GM23338 (cell line): ENCODE results near the gene KLHL13.

Experiments used
- CREB1 ChIP-seq: fragments of 250-450 bp; sonication (Bioruptor Pico); IDR thresholded peaks from 2 replicates; pipeline ENCODE4 v1.5.0; 2020; ENCODE audit warnings: low read depth, mild to moderate bottlenecking, moderate library complexity
- EZH2phosphoT487 ChIP-seq: fragments of 200-600 bp; sonication (generic); IDR thresholded peaks from one replicate; pipeline ENCODE4 v1.8.1; 2018; ENCODE audit warnings: antibody characterized with exemption; ENCODE audit not compliant: unreplicated experiment
- NANOG ChIP-seq: IDR thresholded peaks from 2 replicates; pipeline ENCODE4 v1.6.1; 2016; ENCODE audit warnings: antibody characterized with exemption, borderline replicate concordance
- TF ChIP-seq, protein P1 (sequence below), 2 experiments: fragments of 200-600 bp in 1 of 2; sonication (generic) in 1 of 2; conservative IDR thresholded peaks; 2 replicates each; pipeline versions ENCODE4 v1.5.1 to v1.6.1; 2016 to 2017; ENCODE audit warnings: antibody characterized with exemption in 2 of 2, low read depth in 2 of 2, mild to moderate bottlenecking in 2 of 2, moderate library complexity in 1 of 2
- TF ChIP-seq, protein P2 (sequence below): fragments of 250-450 bp; sonication (Bioruptor Pico); IDR thresholded peaks from 2 replicates; pipeline ENCODE4 v1.5.0; 2020; ENCODE audit warnings: mild to moderate bottlenecking, moderate library complexity

DNA sequence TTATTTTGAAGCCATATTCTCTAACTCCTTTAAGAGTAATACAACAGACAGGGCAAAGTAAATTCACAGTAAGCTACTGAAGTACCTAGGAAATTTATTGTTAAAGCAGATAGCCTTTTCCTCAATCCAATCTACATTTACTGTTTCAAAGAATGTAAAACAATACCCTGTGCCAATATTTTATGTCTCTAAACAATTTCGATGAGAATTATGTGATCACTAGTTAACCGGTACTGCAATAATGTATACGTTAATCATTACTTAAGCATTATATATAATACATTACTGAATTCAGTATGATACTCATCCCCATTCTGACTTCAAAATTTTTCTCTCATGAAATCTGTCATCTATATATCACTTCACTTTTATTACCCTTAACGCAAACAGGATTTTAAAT lies 28.5 kb downstream of the KLHL13 start:
- TF ChIP-seq, protein P1, sequence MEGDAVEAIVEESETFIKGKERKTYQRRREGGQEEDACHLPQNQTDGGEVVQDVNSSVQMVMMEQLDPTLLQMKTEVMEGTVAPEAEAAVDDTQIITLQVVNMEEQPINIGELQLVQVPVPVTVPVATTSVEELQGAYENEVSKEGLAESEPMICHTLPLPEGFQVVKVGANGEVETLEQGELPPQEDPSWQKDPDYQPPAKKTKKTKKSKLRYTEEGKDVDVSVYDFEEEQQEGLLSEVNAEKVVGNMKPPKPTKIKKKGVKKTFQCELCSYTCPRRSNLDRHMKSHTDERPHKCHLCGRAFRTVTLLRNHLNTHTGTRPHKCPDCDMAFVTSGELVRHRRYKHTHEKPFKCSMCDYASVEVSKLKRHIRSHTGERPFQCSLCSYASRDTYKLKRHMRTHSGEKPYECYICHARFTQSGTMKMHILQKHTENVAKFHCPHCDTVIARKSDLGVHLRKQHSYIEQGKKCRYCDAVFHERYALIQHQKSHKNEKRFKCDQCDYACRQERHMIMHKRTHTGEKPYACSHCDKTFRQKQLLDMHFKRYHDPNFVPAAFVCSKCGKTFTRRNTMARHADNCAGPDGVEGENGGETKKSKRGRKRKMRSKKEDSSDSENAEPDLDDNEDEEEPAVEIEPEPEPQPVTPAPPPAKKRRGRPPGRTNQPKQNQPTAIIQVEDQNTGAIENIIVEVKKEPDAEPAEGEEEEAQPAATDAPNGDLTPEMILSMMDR (conservative IDR thresholded peaks at IDR 0.05; ENCODE audit: low read depth in 2 of 2) = no peak
- no peak for TF ChIP-seq CREB1 (CRISPR knock-in tag)
- TF ChIP-seq, protein P2, sequence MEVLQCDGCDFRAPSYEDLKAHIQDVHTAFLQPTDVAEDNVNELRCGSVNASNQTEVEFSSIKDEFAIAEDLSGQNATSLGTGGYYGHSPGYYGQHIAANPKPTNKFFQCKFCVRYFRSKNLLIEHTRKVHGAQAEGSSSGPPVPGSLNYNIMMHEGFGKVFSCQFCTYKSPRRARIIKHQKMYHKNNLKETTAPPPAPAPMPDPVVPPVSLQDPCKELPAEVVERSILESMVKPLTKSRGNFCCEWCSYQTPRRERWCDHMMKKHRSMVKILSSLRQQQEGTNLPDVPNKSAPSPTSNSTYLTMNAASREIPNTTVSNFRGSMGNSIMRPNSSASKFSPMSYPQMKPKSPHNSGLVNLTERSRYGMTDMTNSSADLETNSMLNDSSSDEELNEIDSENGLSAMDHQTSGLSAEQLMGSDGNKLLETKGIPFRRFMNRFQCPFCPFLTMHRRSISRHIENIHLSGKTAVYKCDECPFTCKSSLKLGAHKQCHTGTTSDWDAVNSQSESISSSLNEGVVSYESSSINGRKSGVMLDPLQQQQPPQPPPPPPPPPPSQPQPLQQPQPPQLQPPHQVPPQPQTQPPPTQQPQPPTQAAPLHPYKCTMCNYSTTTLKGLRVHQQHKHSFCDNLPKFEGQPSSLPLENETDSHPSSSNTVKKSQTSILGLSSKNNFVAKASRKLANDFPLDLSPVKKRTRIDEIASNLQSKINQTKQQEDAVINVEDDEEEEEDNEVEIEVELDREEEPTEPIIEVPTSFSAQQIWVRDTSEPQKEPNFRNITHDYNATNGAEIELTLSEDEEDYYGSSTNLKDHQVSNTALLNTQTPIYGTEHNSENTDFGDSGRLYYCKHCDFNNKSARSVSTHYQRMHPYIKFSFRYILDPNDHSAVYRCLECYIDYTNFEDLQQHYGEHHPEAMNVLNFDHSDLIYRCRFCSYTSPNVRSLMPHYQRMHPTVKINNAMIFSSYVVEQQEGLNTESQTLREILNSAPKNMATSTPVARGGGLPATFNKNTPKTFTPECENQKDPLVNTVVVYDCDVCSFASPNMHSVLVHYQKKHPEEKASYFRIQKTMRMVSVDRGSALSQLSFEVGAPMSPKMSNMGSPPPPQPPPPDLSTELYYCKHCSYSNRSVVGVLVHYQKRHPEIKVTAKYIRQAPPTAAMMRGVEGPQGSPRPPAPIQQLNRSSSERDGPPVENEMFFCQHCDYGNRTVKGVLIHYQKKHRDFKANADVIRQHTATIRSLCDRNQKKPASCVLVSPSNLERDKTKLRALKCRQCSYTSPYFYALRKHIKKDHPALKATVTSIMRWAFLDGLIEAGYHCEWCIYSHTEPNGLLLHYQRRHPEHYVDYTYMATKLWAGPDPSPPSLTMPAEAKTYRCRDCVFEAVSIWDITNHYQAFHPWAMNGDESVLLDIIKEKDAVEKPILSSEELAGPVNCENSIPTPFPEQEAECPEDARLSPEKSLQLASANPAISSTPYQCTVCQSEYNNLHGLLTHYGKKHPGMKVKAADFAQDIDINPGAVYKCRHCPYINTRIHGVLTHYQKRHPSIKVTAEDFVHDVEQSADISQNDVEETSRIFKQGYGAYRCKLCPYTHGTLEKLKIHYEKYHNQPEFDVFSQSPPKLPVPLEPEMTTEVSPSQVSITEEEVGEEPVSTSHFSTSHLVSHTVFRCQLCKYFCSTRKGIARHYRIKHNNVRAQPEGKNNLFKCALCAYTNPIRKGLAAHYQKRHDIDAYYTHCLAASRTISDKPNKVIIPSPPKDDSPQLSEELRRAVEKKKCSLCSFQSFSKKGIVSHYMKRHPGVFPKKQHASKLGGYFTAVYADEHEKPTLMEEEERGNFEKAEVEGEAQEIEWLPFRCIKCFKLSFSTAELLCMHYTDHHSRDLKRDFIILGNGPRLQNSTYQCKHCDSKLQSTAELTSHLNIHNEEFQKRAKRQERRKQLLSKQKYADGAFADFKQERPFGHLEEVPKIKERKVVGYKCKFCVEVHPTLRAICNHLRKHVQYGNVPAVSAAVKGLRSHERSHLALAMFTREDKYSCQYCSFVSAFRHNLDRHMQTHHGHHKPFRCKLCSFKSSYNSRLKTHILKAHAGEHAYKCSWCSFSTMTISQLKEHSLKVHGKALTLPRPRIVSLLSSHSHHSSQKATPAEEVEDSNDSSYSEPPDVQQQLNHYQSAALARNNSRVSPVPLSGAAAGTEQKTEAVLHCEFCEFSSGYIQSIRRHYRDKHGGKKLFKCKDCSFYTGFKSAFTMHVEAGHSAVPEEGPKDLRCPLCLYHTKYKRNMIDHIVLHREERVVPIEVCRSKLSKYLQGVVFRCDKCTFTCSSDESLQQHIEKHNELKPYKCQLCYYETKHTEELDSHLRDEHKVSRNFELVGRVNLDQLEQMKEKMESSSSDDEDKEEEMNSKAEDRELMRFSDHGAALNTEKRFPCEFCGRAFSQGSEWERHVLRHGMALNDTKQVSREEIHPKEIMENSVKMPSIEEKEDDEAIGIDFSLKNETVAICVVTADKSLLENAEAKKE (CRISPR knock-in tag) = no peak
- no peak for TF ChIP-seq EZH2phosphoT487
- no peak for TF ChIP-seq NANOG
